ENCODE measurements around the gene GSTA1. TPM values are rescaled to one million over a fixed set of nuclear protein-coding genes. Genes with fewer than 3 reads are reported as not detected.

The GSTA1 gene
- total RNA-seq, 2 experiments from 2014 or later, result not detected

Other genes with a start within 250 kb of the GSTA1 start
- gene TRAM2, start 226.8 kb downstream of the GSTA1 start, total RNA-seq, result 1 to 10 TPM; 2.5 to 2.9 TPM
- gene TMEM14A, start 132.7 kb downstream of the GSTA1 start, total RNA-seq, result 10 to 100 TPM; 10.4 to 11.0 TPM
- not detected for gene GSTA2, start 40.3 kb downstream of the GSTA1 start, total RNA-seq
- not detected for gene GSTA5, start 37.0 kb upstream of the GSTA1 start, total RNA-seq
- gene GSTA3, start 105.9 kb upstream of the GSTA1 start, total RNA-seq, result not detected
- 10 to 100 TPM; 21.6 to 21.7 TPM for gene GSTA4, start 191.5 kb upstream of the GSTA1 start, total RNA-seq

All from activated naive CD4-positive, alpha-beta T cell treated with anti-CD3 and anti-CD28 coated beads for 36 hours (primary cell).